ENCODE results near the gene LRSAM1. TPM values are rescaled to one million over a fixed set of nuclear protein-coding genes. Genes with fewer than 3 reads are reported as not detected.

LRSAM1 gene
- total and polyA plus RNA-seq, 9 of the 15 experiments (the other 6 are each of a cell fraction or from before 2014, with no cell fraction given): 0.07 to 16.2 (median 4.7) TPM

DNA sequence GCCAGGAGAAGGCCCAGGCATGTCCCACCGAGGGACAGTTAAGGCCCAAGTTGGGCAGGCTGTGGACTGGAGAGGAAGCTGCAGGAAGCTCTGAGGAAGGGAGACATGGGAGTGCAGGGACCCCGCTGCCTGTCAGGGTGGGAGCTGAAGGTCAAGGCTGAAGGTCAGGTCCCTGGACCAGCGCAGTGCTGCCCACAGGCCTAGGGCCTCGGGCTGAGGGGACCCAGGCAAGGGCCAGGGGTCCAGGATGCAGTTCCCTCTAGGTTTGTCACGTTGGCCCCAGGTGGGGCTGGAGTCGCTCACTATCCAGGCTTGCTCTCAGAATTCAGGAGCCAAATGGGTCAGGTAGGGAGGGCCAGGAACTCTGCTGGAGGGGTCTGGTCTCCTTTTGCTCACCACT lies 84.1 kb downstream of the LRSAM1 start (continued):
- TF ChIP-seq POLR2AphosphoS5 (IDR thresholded peaks at IDR 0.05; ENCODE audit: control insufficient read depth, insufficient read depth, low read depth, low read length) (no peak), FOXK1 (CRISPR knock-in tag; IDR thresholded peaks at IDR 0.05; ENCODE audit: borderline replicate concordance) (no peak), HMBOX1 (IDR thresholded peaks at IDR 0.05) (no peak), SRSF1 (IDR thresholded peaks at IDR 0.05; ENCODE audit: low read depth, low read length) (no peak), MBD1 (CRISPR knock-in tag; IDR thresholded peaks at IDR 0.05) (no peak), TRIM24 (IDR thresholded peaks at IDR 0.05) (no peak), ZKSCAN8 (CRISPR knock-in tag; IDR thresholded peaks at IDR 0.05) (no peak)

- CTCF ChIA-PET (ENCODE audit: low intra/inter-chr PET ratio): no interaction called here
- Histone ChIP-seq H4K20me1 (replicated peaks; ENCODE audit: control insufficient read depth, insufficient read depth, low read length) (no peaks in the 10 kb centered on the region; the same call in 1 of the 2 replicates), H3K9me3 (replicated peaks; ENCODE audit: control insufficient read depth, insufficient read depth, low read depth, low read length) (no peaks in the 10 kb centered on the region), H3K27me3 (ENCODE audit: control insufficient read depth in 2 of 2, insufficient read depth in 2 of 2, low read length in 2 of 2) (no peaks in the 10 kb centered on the region), H3K4me1 (replicated peaks in 1 of 2; ENCODE audit: control insufficient read depth in 2 of 2, insufficient read depth in 2 of 2, low read length in 2 of 2) (peaks cover 23 to 43% of the 10 kb centered on the region in 2 experiments), H3K4me3 (no peak overlapping the region), H3K36me3 (ENCODE audit: control insufficient read depth, insufficient read depth, low read length) (peaks cover 16% of the 10 kb centered on the region; the same call in 2 of the 3 replicates), H3K9ac (ENCODE audit: insufficient read depth in 1 of 2, low read depth in 2 of 2, low read length in 2 of 2) (peak overlapping the region in 1 of 2 experiments; percentile 70; a peak in 2 of 4 replicates), H3K9me1 (ENCODE audit: control insufficient read depth, insufficient read depth, low read length) (no peaks in the 10 kb centered on the region), H3K27ac (ENCODE audit: extremely low read depth, low read depth, low read length) (no peak overlapping the region), H3K79me2 (ENCODE audit: control insufficient read depth, insufficient read depth, low read length) (peaks cover 26% of the 10 kb centered on the region), H2AFZ (ENCODE audit: low read depth, low read length) (no peak overlapping the region), H3K4me2 (ENCODE audit: insufficient read depth, low read length) (no peak overlapping the region)
- FAIRE-seq (no peak), DNase-seq (ENCODE audit: extremely low read depth in 1 of 4, low spot score in 3 of 4) (no peak), ATAC-seq (no peak)
- intact Hi-C loops (cut with micrococcal nuclease) (loop anchor here (5.0 kb wide), 1 partner anchor 41 kb away; no protein-coding TSS in a partner anchor), in situ Hi-C loops (cut with MboI) (no loop called here)
- TF ChIP-seq, protein P1, sequence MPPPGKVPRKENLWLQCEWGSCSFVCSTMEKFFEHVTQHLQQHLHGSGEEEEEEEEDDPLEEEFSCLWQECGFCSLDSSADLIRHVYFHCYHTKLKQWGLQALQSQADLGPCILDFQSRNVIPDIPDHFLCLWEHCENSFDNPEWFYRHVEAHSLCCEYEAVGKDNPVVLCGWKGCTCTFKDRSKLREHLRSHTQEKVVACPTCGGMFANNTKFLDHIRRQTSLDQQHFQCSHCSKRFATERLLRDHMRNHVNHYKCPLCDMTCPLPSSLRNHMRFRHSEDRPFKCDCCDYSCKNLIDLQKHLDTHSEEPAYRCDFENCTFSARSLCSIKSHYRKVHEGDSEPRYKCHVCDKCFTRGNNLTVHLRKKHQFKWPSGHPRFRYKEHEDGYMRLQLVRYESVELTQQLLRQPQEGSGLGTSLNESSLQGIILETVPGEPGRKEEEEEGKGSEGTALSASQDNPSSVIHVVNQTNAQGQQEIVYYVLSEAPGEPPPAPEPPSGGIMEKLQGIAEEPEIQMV (tag; conservative IDR thresholded peaks at IDR 0.05; ENCODE audit: low read depth): no peak
- no peak for TF ChIP-seq STAT5A (IDR thresholded peaks at IDR 0.05; ENCODE audit: borderline replicate concordance, low read length)
- TF ChIP-seq ETV1 (tag; conservative IDR thresholded peaks at IDR 0.05; ENCODE audit: low read depth): no peak
- no peak for TF ChIP-seq HDAC8 (tag; IDR thresholded peaks at IDR 0.05)
- TF ChIP-seq CBX1 (IDR thresholded peaks at IDR 0.05; ENCODE audit: low read depth): no peak
- TF ChIP-seq RBM15 (IDR thresholded peaks at IDR 0.05; ENCODE audit: insufficient read depth, low read length): no peak
- TF ChIP-seq ZFP36 (IDR thresholded peaks at IDR 0.05; ENCODE audit: low read depth, low read length, partially characterized antibody): no peak
- TF ChIP-seq MXI1 (IDR thresholded peaks at IDR 0.05; ENCODE audit: low read depth, low read length): no peak
- no TSS peak for BruUV-seq (replicated peaks)
- 79% methylated on average over 13 of the region's 14 CpGs for WGBS (ENCODE audit: insufficient coverage, low coverage, missing lambda C conversion rate)
- POLR2A ChIA-PET: interaction anchor here (0.8 to 1.5 kb wide), 2 partner anchors 10 to 17 kb away, joined by 5 read pairs; no protein-coding TSS in a partner anchor
Observed at GRCh38 chr9:127535834-127536233, 84.5 kb downstream of the LRSAM1 start.

All from K562 (cell line).